Peyer's patch (tissue), 4 donors: Measurements from ENCODE around the gene PES1. TPM values are rescaled to one million over a fixed set of nuclear protein-coding genes. Genes with fewer than 3 reads are reported as not detected.
"Not testable (repeated sequence)": the region's sequence is repeated elsewhere in the genome, so short reads cannot be mapped to it uniquely, and the experiment has no call there.

Experiments used
- DNase-seq, 3 donors: peaks; one replicate each; pipeline ENCODE4 v3.0.0-alpha.2; 2017 to 2019
- H3K27ac ChIP-seq, 4 donors: fragments of 200-600 bp; sonication (generic); one replicate each; pipeline ENCODE4 v1.5.1; 2016 to 2019
- H3K27me3 ChIP-seq, 2 donors: fragments of 200-600 bp; sonication (generic); one replicate each; pipeline ENCODE4 v1.5.1; 2019
- H3K36me3 ChIP-seq, 3 donors: fragments of 200-600 bp; sonication (generic); one replicate each; pipeline ENCODE4 v1.5.1; 2016 to 2019
- H3K4me1 ChIP-seq, 4 donors: fragments of 200-600 bp; sonication (generic); one replicate each; pipeline ENCODE4 v1.5.1; 2016 to 2019
- H3K4me3 ChIP-seq, 4 donors: fragments of 200-600 bp; sonication (generic); 1 replicate in 3 of 4; 2 replicates in 1 of 4; pipeline ENCODE4 v1.5.1; 2016 to 2019; ENCODE audit warnings: mild to moderate bottlenecking in 1 of 4
- H3K9me3 ChIP-seq, 4 donors: fragments of 200-600 bp; sonication (generic); one replicate each; pipeline ENCODE4 v1.5.1; 2016 to 2019; ENCODE audit warnings: mild to moderate bottlenecking in 1 of 4
- POLR2A ChIP-seq, 2 donors: fragments of 450-650 bp; IDR thresholded peaks; one replicate each; pipeline ENCODE4 v1.5.1; 2017; ENCODE audit warnings: antibody characterized with exemption in 2 of 2, mild to moderate bottlenecking in 2 of 2, moderate library complexity in 2 of 2
- total RNA-seq, 4 donors: library from RNA; depleted of rRNA; stranded (reverse); fragments of >200 nt; gene quantifications; one replicate each; pipeline ENCODE4 v1.1.0, GENCODE V29; 2016
- TF ChIP-seq, protein P1 (sequence below), 6 experiments: fragments of 450-650 bp in 4 of 6; fragments of 200-600 bp in 2 of 6; sonication (generic) in 1 of 6; IDR thresholded peaks; one replicate each; pipeline ENCODE4 v1.5.1; 2017 to 2019; ENCODE audit warnings: antibody characterized with exemption in 6 of 6, mild to moderate bottlenecking in 3 of 6, moderate library complexity in 1 of 6

PES1 gene
- total RNA-seq, 4 donors from 2014 or later, result 28.4 to 49.5 (median 38.4) TPM

DNA sequence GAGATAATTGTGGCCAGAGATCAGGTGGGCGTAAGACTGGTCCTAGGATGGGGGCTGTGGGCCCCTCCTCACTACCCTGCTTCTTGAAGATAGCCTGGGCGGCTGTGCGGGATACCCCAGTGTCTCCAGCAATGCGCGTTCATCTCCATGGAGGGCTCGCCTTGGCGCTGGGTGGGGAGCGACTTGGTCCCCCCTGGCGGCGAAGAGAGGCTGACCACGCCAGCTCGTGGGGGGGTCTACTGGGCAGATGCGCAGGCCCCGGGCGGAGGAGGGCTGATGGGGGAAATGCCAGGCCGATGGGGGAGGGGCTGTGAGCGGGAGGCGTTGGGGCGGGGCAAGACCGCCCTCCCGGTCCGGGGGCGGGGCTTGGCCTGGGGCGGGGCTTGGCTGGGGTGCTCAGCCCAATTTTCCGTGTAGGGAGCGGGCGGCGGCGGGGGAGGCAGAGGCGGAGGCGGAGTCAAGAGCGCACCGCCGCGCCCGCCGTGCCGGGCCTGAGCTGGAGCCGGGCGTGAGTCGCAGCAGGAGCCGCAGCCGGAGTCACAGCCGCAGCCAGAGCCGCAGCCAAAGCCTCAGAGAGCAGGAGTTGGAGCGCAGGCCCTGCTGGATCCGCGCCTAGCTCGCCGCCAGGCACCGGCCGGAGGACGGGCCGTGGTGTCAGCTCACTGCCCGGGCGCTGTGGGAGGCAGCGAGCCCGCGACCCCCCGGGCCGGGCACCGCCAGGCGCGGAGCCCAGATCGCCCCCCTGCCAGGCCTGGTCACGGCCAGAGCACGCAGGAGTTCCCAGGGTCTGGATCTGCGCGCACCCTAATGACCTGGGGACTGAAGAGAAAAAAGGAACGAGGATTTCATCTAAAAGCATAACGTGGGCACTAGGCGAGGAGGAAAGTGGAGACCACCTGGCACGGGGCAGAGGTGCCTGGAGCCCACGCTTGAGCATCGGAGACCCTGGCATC is 43.8 kb upstream of the PES1 start, which contains the start of gene SLC35E4:
SLC35E4 (plus strand) TSS at position 509 of the 953 bp plus-strand sequence. CDS start 670 bp downstream, outside the sequence.
- H3K27ac ChIP-seq, result peak within 1 kb of the TSS; percentile 89 to 95 (median 90)
- DNase-seq, result peak; percentile 96 to 98 (median 98)

DNA sequence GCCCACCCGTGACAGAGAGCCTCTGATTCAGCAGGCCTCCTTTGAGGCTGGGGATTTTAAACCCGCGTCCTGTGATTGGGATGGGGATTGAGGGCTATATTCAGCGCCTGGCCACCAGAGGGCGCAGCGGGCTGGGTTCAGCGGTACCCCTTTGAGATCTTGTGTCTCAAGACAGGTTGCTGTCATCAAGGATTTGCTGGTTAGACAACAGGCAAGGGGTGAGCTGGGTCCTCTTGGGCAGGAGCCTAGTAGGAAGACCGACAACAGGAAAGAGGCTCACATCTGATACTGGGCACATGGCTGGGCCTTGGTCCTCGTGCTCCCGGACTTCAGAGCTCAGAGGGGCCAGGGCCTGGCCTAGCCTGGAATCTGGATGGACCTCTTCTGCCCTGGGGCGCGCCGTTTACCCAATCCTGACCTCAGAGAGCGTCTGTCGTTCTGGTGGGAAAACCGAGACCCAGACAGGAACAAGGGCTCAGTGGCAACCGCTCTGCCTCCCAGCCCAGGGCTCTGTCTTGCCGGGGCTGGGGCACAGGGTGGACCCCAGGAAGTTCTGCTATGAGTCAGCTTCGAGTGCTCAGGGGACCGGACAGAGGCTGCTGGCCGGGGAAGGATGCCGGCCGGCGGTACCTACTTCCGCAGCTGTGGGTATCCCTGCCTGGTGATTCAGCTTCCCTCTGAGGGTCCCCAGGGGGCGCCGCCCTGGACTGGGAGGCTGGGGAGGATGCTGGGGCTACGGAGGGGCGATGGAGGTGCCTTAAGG is 42.9 kb upstream of the PES1 start:
- TF ChIP-seq POLR2A (IDR thresholded peaks at IDR 0.05), result no peak
- TF ChIP-seq, protein P1, sequence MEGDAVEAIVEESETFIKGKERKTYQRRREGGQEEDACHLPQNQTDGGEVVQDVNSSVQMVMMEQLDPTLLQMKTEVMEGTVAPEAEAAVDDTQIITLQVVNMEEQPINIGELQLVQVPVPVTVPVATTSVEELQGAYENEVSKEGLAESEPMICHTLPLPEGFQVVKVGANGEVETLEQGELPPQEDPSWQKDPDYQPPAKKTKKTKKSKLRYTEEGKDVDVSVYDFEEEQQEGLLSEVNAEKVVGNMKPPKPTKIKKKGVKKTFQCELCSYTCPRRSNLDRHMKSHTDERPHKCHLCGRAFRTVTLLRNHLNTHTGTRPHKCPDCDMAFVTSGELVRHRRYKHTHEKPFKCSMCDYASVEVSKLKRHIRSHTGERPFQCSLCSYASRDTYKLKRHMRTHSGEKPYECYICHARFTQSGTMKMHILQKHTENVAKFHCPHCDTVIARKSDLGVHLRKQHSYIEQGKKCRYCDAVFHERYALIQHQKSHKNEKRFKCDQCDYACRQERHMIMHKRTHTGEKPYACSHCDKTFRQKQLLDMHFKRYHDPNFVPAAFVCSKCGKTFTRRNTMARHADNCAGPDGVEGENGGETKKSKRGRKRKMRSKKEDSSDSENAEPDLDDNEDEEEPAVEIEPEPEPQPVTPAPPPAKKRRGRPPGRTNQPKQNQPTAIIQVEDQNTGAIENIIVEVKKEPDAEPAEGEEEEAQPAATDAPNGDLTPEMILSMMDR (IDR thresholded peaks at IDR 0.05), result peak; percentile 93 to 99 (median 96)
- Histone ChIP-seq H3K27ac (peak overlapping the region; percentile 89 to 95 (median 90)), H3K9me3 (no peaks in the 10 kb centered on the region), H3K4me3 (peak overlapping the region; percentile 49 to 78 (median 64)), H3K27me3 (no peaks in the 10 kb centered on the region), H3K4me1 (peaks cover 3 to 28% (median 16%) of the 10 kb centered on the region in 4 donors), H3K36me3 (no peaks in the 10 kb centered on the region)
- DNase-seq, result peak; percentile 85 to 96 (median 92)

More for the DNA sequence above, 43.8 kb upstream of the PES1 start, which contains the start of gene SLC35E4:
- no peaks in the 10 kb centered on the region for H3K36me3 ChIP-seq
- peaks cover 3 to 28% (median 16%) of the 10 kb centered on the region in 4 donors for H3K4me1 ChIP-seq
- no peaks in the 10 kb centered on the region for H3K27me3 ChIP-seq
- no peaks in the 10 kb centered on the region for H3K9me3 ChIP-seq
- peak within 1 kb of the TSS; percentile 49 to 78 (median 64) for H3K4me3 ChIP-seq
- TF ChIP-seq, protein P1 (IDR thresholded peaks at IDR 0.05), result peak in 5 of 6 experiments; percentile 11 to 32 (median 17)
- peak; percentile 56 to 74 for TF ChIP-seq POLR2A (IDR thresholded peaks at IDR 0.05)

DNA sequence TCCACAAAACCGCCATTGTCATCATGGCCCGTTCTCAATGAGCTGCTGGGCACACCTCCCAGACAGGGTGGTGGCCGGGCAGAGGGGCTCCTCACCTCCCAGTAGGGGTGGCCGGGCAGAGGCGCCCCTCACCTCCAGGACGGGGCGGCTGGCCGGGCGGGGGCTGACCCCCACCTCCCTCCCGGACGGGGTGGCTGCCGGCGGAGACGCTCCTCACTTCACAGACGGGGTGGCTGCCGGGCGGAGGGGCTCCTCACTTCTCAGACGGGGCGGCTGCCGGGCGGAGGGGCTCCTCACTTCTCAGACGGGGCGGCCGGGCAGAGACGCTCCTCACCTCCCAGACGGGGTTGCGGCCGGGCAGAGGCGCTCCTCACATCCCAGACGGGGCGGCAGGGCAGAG is 39.8 kb upstream of the PES1 start:
- not testable (repeated sequence) for H3K27me3 ChIP-seq, H3K27ac ChIP-seq, H3K36me3 ChIP-seq, H3K4me3 ChIP-seq, H3K9me3 ChIP-seq, DNase-seq
- H3K4me1 ChIP-seq, result peaks cover 0 to 17% (median 9%) of the 10 kb centered on the region in 4 donors

DNA sequence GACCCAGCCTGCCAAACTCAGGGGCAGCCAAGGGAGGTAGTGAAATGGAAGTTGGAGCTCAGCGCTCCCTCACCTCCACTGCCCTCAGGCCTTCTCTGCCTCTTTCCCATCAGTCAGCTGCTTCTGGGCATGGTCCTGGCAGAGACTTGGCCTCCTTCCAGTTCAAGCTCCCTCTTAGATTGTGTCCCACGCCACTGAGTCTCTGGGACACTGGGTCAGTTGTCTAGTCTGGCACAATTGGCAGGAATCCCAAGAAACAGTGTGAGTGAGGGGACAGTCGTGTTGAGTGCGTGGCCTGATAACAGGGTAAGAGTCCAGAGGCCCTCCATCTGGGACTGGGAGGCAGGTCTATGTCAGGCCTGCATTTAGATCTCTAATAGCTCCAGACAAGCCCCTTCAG is 36.8 kb upstream of the PES1 start:
- no peaks in the 10 kb centered on the region for H3K4me1 ChIP-seq
- no peak overlapping the region for H3K4me3 ChIP-seq
- no peak for DNase-seq
- H3K36me3 ChIP-seq, result peaks cover 0 to 9% (median 0%) of the 10 kb centered on the region in 3 donors
- TF ChIP-seq POLR2A (IDR thresholded peaks at IDR 0.05), result no peak
- TF ChIP-seq, protein P1 (IDR thresholded peaks at IDR 0.05), result no peak
- no peak overlapping the region for H3K27ac ChIP-seq
- H3K9me3 ChIP-seq, result no peaks in the 10 kb centered on the region
- H3K27me3 ChIP-seq, result no peaks in the 10 kb centered on the region

DNA sequence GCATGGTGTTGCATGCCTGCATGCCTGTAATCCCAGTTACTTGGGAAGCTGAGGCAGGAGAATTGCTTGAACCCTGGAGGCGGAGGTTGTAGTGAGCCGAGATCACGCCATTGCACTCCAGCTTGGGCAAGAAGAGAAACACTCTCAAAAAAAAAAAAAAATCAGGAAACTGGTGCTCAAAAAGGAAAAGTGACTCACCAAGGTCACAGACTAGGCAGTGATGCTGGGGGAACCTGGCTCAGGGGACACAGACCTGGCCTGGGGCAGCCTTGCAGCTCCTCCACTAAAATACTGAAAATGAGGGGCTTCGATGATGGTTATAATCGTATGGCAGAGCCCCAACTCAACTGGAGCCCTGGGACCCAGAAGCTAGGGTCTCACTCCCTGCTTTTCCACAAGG is 35.8 kb upstream of the PES1 start:
- Histone ChIP-seq H3K4me3 (no peak overlapping the region), H3K4me1 (no peaks in the 10 kb centered on the region), H3K27me3 (no peaks in the 10 kb centered on the region), H3K27ac (no peak overlapping the region), H3K9me3 (no peaks in the 10 kb centered on the region), H3K36me3 (peaks cover 0 to 13% (median 0%) of the 10 kb centered on the region in 3 donors)
- DNase-seq, result no peak
- no peak for TF ChIP-seq POLR2A (IDR thresholded peaks at IDR 0.05)
- TF ChIP-seq, protein P1 (IDR thresholded peaks at IDR 0.05), result no peak
